ENCODE results near the gene ONECUT1.

ONECUT1 gene

DNA sequence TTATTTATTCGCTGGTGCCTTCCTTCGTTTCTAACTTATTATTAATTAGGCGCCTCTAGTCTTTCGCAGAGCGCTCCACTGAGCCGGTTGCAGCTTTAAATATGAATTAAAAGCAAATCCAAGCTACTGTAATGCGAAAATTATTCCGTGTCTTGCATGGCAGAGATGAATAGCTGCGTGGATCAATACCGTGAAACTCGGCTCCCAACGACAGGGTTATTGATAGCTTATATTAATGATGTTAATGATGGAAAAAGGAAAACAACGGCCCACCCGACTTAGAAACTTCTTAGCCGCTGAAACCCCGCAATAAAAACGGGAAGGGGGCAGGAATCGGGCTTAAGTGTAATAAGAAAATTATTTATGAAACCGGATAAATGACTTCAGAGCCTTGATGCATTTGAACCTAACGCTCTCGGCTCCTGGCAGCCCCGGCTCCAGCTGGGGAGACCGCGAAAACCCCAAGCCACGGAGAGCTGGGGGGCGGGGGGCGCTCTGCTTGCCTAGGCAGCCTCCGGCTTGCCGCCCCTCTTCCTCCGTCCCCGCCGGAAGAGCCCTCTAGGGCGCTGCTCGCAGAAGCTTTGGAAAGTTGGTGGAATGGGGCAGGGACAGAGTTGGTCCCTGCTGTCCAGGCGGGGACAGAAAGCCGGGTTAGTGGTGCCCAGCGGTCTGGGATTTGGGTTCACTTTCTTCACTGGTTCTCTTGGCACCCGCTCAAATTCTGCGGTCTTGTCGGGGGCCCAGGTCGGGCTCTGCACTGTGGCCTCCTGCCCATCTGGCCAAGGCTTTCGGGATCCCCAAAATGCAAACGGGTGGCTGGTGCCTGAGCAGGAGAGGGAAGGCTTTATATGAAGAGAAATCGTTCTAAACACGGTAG lies 7.7 kb upstream of the ONECUT1 start:
- DNase-seq, result peak; percentile 55

DNA sequence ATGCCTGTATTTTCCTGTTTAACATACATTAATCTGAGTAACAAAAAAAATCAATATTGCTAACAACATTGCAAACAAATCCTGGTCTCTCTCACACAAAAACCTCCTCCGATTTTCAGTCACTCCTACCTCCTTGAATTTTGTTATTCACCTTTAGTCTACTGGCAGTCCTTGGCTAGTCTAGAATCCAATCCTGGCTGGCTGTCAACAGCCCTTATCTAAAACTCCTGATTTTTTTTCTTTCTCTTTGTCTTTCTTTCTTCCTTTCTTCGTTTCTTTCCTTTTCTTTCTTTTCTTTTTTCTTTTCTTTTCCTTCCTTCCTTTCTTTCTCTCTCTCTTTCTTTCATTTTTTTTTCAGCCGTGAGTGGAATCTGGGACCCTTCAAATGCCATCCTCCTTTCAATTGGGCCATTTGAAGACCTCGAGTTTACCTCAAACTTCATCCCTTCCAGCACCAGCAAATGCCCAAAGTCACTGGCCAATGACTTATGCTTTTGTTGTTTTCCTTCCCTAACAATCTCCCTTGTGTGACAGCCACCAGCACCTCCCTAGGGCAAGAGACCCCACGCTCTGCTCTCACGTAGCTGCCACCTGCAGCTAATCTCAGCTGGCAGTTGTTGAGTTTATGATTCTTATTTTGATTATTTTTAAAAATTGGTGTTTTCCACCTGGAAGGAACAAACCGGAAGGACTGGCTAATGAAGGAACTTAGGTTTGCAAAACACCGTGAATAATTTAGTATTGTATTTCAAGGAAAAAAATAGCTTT lies 6.8 kb upstream of the ONECUT1 start:
- DNase-seq, result peak; percentile 36

DNA sequence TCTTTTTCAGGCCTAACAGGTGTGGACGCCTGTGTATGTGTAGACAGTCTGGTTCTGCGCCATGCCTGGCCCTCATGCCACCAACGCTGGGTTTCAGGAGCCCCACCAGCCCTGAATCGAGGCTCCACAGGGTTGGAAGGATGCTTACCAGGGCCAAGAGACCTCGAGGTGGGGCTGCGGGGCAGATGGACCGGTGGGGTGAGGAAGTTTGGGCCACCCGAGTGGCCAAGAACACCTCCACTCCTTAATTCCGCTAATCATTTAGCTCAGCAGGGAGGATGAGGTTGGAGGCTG lies 6.0 kb upstream of the ONECUT1 start:
- peak; percentile 4 for DNase-seq

DNA sequence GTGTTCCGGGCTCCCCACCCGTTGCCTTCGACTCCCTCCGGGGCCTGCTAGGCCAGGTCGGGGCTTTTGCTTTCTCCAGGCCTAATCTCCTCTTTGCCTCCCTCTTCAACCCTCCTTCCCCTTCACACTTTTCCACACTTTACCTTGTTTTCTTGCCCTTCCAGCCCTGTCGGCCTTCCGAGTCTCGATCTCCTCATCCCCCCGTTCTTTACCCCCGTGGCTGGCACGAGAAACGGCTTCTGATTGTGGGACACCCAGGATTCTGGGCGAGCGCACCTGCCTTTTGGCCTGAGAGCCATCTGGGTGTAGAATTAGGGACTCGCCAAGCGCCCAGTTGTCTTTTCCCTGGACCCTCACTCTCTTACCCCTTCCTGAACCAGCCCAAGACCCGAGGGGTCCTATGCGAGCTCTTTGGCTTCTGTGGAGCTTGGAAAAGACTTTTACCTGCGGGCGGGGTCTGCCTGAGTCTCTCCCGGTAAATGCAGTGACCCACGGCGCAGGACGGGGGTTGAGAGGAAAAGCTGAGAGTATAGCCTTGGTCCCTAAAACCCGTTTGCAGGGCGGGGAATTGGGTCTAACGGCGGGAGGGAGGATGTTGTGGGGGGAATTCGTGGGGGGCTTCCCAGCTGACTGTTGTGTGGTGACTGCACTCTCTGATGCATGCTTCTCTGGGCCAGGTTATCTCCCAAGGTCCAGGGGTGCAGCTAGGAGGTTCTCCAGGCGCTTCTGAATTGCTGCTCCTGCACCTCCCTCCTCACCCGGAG lies 5.5 kb upstream of the ONECUT1 start:
- DNase-seq, result peak; percentile 27

DNA sequence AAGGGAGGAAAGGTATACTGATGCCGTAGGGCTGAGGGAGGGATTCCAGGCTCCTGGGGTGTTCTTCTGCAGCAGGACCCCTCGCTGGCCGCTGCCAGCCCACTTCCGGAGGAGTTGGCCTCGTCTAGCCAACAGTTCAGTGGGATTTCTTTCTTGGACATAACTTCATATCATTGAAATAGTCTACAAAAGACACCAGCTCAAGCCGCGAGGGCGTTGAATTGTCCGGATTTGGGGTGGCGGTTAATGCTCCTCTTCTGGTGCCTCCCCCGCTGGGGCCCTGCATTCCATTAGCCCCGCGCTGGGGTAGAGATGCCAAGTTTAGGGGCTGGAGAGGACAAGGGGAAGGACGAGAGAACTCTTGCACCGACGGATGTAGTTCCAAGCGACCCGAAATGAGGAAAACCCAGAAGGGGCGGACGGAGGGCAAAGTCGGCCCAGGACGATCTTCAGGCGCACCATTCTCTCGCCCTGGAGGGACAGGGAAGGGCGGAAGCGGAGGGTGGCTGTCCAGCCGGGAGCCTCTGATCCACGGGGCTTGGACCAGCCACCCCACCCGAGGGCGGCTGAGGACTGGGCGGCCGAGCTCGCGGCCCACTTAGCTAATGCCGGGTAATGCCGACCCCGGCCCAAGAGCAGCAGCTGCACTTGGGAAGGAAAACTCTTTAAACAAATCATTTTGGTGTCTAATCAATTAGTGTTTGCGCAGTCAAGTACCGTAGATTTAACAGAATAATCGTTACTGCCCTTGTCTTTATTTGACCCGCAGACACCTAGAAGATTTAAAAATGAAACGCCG lies 4.7 kb upstream of the ONECUT1 start:
- DNase-seq, result peak; percentile 28

DNA sequence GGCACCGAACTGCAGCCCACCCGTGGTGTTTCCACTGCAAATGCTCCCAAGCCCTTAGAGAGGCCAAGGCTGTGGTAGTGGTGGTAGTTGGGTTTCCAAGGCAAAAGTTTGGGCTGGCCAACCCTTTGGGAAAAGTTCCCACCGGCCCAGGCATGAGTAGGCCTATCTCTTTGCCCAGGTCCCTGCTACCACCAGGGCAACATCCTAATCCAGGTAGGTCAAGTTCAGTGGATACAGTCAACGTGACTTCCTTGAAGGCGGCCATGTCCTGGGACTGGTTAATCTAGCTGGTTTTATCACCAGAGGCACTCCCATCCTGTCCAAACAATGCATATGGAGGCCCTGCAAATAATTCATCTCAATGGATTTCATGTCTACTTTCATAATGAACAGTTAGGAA lies 1.6 kb upstream of the ONECUT1 start:
- peak; percentile 6 for DNase-seq

DNA sequence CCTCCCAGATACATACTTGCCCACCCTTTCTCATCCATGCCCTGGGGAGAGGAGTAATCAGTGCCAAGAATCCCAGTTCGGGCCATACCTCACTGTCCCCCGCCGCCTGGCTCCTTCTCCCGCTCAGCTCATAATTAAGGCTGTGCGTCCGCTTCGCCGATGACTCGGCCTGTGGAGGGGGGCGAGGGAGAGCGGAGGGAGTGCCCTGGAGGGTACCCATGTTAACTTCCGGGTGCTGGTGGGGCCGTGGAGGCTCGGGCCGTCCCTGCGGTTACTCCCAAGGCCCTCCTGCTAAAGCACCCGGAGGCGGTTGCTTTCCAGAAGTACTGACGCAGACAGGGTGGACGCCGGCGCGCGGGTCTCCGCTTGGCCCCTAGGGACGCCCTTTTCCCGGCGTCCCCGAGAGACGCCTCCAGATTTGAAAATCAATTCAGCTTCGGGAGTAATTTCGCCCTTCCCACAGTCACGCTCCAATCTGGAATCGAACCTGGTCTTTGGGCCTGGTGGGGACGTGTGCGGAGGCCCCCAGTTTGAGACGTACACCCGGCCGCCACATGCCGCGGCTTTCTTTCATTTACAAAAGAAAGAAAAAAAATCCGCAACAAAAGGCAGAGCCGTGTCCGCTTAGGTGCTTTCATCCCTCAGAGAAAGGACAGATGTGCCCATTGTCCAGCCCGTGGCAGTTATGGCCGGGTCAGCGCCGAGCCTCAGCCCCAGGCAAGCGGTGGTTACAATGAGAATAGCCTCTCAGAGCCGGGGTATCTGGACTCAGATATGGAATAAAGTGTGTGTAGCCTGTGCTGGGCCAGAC lies 1.0 kb upstream of the ONECUT1 start:
- DNase-seq, result peak; percentile 44

DNA sequence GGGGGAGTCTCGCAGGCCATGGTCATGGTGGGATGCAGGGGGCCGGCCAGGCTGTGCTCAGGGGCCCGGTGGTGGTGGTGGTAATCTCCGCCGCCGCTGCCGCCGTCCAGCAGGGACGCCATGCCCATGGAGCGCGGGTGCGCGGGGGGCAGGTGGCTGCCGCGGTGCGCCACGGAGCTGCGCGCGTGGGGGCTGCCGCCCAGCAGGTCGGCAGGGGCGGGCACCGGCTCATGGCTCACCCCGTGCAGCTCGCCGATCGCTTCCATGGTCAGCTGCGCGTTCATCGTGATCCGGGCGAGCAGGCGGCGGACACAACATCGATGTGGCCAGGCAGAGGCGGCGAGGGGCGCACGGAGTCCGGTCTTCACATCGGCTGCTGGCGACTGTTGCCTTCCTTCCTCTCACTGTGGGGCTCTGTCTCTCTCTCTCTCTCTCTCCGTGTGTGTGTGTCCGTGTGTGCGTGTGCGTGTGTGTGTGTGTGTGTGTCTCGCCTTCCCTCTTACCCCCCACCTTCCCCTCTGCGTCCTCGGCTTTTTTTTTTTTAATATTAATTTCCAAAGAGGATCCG lies 451 bp downstream of the ONECUT1 start:
- peak; percentile 70 for DNase-seq

DNA sequence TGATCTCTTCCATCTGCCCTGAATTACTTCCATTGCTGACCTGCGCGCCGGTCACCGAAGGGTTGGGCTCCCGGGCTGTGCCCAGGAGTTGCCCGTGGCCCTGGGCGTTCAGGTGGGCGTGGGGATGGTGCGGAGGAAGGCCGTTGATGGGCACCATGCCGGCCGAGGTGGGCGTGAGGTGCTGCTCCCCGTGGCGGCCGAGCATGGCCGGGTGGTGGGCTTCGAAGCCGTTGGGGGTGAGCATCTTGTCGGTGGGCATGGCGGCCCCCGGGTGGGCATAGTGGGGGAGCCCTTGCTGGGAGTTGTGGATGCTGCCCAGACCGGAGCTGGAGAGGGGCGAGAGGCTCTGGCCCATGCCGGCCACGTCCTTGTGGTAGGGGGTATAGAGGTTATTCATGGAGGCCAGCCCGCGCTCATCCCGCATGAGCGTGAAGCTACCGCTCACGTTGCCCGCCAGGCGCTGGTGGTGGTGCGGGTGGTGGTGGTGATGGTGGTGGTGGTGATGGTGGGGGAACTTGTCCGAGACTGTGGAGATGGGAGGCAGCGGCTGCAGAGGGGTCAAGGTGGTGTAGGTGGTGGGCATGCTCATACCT lies 1.0 kb downstream of the ONECUT1 start:
- DNase-seq, result peak; percentile 5

DNA sequence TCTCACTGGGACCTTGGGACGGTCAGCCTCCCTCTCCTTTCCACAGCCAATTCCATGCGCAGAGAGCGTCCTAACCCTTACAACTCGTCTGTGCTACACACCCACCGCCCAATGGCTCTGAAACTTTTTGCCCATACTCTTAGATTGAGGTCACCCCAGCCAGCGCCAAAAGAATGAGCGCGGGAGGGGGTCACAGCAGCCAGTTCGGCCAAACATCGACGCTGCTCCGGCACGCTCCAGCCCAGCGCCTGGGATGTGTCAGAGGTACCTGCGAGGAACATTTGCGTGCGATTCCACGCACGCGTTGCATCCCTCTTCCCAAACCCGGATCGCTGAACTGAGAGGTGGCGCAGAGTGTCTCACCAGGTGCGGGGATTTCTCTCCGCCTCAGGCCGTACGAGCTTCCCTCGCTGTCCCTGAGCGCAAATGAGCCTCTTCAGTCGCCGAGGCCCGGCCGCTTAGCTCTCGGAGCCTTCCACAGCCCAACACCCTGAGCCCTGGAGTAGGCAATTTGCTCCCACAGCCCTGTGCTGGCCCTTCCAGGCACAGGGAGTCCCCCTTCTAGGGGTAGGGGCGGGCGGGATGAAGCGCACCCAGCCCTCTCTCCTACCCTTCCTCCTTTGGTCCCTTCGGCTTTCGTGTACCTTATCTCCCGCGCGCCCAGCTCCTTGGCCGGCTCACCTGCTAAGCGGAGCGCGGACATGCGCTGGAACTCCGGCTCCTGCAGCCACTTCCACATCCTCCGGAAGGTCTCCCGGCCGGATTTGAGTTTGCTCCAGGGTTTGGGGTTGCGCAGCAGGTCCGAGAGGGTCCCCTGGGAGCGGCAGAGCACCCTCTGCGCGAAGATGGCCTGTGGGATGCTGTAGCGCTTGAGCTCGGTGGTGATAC lies 1.8 kb downstream of the ONECUT1 start:
- DNase-seq, result peak; percentile 45

DNA sequence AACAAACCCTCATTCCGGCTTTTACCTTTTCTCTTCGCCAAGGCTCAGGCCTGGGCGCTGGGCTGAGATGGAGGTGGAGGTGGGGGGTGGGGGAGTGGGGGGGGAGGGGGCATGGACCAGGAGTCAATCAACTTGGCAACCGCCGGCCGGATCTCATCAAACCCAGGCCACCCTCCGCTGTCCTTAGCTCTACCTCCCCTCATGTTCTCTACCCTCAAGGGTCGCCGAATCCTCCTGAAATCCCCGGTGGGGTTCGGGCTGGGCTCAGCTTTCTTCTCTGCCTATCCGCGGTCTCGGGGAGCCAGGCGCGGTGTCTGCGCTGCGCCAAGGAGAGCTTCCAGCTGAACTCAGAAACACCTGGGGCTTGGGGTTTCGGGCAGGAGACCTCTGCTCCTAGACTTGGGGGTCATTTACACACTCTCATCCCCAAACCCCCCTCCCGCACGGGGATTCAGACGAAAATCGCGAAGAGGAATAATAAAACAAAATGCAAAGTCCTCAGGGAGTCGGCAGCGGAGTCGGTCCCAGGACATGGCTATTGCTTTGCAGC lies 2.5 kb downstream of the ONECUT1 start:
- DNase-seq, result peak; percentile 28

DNA sequence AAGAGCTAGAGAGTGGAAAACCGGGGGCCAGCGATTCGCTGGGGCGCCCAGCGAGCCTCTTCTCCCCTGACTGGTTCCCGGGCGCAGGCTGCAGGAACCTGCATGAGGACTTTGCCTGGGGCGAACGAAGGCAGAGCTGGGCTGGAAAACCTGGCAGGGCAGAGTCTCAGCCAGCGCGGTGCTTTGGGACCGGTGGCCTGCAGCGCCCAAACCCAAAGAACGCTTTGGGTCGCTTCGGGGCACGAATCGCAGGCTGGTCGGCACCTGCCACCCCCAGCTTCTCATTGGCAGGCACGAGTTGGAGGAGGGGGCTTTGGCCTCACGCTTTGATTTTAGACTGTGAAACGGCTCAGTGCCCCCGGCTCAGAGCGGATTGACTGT lies 3.0 kb downstream of the ONECUT1 start:
- DNase-seq, result peak; percentile 51

DNA sequence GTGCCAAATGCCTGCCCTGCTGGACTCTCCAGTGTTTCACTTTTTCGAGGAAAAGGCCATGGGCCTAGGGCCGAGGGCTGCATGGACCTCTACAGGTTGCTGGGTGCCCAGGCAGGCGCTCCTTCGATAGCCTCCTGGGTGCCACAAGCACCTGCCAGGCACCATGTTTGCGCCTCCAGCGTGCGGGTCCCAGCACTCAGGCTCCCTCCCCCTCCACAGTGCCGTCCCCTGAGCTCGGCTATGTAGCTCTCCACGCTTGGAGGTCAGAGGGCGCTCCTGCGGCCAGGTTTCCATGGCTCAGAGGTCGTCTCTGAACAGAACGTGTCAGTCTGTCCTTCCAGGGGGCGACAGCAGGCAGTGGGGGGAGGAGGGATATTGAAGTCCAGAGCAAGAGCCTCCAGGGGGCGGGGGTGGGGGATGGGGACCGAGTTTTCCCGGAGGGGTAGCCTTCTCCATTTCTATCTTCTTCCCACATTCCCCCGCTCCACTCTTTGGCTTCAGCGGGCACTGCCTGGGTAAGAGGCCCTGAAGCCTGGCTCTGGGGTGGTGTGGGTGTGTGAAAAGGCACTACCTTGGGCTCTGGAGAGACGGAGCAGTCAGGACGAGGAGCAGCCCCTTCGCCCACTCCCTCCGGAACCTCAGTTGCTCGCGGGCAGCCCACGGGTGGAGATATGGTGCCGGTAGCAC lies 3.6 kb downstream of the ONECUT1 start:
- peak; percentile 13 for DNase-seq

DNA sequence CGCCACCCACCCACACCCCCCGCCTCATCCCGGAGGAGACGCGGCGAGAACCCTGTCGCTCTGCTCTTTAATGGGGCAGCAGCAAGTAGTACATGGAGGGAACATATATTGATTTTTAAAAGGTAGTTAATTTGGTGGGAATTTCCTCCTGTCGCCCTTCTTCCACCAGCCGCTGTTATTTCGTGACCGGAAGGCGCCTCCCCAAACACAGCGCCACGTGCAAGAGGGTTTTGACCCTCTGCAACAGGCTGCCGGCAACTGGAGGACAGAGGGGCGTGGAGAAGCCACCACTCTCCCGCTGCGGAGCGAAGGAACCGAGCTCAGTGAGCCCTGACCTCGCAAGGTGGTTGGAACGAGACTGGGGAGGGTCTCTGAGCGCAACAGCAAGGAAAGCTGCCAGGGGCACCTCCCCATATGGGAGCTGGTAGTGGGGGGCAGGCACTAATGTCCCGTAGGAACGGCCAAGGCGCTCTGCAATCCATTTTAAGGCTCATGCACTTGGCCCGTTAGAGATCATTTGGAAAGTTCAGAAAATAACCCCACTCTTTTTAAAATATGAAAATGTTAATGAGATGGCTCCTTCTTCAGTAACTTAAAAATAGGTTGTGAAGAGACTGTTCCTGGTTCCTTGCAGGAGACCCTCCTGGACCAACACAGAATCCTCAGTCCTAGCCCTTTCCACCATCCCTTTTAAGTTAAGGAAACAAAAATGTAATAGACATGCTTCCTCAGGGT lies 4.3 kb downstream of the ONECUT1 start:
- peak; percentile 26 for DNase-seq

DNA sequence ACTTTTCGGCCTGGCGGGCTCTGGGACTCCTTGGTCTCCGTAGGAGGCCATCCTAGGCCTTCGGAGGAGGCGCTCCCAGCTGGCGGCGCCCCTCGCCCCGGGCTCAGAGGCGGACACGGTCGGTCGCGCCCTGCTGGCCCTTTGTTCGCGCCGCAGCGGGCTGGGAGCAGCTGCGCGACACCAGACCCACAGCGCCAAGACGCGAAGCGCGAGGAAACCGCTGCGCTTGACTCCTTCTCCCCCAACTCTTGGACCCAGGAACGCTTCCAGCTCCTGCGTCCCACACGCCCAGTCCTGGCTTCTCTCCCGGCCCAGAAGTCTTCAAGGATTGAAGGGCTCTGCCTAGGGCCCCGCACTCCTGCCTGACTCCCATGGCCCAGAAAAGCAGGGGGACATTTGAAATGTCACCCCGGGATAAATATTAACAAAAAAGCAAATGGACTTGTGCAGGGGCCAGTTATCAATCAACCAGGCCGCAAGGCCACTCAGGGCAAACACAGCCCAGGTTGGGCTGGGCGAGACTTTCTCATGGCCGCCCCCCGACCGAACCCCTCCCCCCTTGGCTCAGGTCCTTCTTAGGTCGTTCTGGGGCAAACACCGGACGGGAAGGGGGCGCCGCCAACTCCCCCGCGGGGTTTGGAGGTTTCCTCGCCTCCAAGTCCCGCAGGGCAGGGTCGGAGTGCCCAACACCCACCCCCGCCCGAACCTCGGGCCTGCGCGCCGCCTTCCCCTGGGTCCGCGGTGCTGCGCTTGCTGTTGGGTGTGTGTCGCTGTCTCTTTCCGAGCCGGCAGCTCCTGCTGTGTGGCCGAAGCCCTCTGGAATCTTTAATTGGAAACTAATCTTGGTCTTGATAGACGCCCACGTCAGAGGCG lies 5.1 kb downstream of the ONECUT1 start:
- peak; percentile 57 for DNase-seq

DNA sequence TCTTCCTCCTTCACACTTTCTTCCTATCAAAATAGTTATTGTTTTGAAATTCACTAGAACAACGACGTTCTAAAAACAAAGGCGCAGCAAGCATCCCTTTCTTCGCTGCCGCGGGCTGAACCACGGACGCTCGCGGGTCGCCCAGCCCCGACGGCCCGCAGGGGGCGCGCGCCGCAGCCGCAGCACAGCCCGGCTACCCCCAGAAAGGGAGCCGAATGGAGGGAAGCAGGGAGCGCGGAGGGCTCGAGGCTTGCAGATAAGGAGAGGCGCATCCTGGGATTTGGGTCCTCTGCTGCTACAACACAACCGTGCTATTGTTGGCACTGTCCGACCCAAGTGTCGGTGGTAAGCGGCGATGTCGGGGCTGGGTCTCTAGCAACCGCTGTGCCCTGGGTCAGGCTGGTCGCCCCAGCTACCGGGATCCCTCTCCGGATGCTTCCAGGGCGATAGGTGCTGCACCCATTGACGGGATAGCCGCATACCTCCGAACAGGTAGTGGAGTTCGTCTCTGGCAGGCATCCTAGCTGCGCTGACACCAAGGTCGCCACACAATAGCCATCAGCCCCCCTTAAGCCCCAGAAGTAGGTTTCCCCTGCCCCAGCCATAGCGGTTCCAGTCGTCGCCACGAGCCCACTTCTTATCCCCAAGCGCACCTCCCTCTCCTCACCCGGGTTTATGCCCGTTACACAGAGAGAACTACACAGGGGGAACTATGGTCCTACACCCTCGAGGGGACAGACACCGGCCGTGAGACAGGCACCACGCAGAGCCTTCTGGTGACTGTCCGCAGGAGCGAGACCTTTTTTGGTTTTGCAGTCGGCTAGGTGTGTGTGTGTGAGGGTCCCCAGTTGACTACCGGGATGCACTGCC lies 6.0 kb downstream of the ONECUT1 start:
- peak; percentile 55 for DNase-seq

Data from right kidney (tissue), 1 donor.